Vagina (tissue), 2 donors: Measurements from ENCODE around the gene HOXA5.
A peak's percentile ranks its signal among the peaks of the same experiment; 100 is the strongest.

Source experiments
- POLR2A ChIP-seq, 2 donors: fragments of 450-650 bp; IDR thresholded peaks; one replicate each; pipeline ENCODE4 v1.6.1; 2017; ENCODE audit warnings: antibody characterized with exemption in 2 of 2, mild to moderate bottlenecking in 2 of 2, moderate library complexity in 2 of 2
- POLR2AphosphoS5 ChIP-seq, 2 donors: sonication (generic); formaldehyde crosslinking; IDR thresholded peaks; one replicate each; pipeline ENCODE4 v1.9.0; 2017; ENCODE audit warnings: antibody characterized with exemption in 2 of 2, mild to moderate bottlenecking in 2 of 2, low read depth in 1 of 2; ENCODE audit not compliant: insufficient read depth in 1 of 2
- TF ChIP-seq, protein P1 (sequence below), 3 experiments: fragments of 450-650 bp in 2 of 3; fragments of 200-600 bp in 1 of 3; sonication (generic) in 1 of 3; IDR thresholded peaks; one replicate each; pipeline ENCODE4 v1.5.1; 2017 to 2019; ENCODE audit warnings: antibody characterized with exemption in 3 of 3, mild to moderate bottlenecking in 2 of 3, moderate library complexity in 2 of 3

DNA sequence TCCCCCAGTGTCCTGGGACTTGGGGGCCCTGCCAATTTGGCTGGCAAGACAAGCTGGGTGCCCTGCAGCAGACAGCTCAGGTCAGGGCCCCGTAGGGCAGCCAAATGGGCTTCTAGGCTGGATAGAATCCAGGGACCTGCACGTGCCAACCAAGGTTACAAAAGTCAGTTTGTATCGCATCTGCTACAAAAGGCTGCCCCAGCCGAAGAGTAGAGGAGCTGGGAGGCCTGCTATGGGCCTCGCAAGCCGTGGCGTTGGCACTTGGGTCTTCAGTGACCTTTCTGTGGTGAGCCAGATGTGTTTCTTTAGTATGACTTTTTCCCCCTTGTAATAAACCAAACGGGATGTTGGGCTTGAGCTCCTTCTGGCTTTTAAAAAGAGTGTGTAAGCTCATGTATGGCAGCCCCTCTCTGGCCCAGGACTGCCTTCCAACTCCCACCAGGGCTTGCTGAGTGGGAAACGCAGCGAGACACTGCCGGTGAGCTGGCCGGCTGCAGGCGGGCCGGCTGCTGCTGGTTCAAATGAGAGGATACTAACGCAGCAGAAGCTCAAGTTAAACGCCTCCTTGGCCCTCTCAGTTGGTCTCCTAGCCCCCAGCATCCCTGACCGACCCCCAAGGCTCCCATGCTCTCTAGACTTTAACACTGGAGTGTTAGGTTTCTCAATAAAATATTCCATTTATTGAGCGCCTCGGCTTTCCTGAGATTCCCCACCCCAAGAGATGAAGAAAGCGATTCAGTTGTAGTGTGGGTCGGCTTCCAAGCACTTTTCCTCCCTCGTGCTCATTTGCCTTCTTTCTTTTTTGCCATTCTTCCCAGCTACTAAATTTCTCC lies 33.7 kb upstream of the HOXA5 start:
- TF ChIP-seq, protein P1, sequence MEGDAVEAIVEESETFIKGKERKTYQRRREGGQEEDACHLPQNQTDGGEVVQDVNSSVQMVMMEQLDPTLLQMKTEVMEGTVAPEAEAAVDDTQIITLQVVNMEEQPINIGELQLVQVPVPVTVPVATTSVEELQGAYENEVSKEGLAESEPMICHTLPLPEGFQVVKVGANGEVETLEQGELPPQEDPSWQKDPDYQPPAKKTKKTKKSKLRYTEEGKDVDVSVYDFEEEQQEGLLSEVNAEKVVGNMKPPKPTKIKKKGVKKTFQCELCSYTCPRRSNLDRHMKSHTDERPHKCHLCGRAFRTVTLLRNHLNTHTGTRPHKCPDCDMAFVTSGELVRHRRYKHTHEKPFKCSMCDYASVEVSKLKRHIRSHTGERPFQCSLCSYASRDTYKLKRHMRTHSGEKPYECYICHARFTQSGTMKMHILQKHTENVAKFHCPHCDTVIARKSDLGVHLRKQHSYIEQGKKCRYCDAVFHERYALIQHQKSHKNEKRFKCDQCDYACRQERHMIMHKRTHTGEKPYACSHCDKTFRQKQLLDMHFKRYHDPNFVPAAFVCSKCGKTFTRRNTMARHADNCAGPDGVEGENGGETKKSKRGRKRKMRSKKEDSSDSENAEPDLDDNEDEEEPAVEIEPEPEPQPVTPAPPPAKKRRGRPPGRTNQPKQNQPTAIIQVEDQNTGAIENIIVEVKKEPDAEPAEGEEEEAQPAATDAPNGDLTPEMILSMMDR (IDR thresholded peaks at IDR 0.05) = no peak
- peak in 1 of 2 donors; percentile 48 for TF ChIP-seq POLR2AphosphoS5 (IDR thresholded peaks at IDR 0.05; ENCODE audit: insufficient read depth in 1 of 2, low read depth in 1 of 2)
- no peak for TF ChIP-seq POLR2A (IDR thresholded peaks at IDR 0.05)
